Peyer's patch (tissue), 4 donors: ENCODE results near the gene SNX32.

Experiments
- POLR2A ChIP-seq, 2 donors: fragments of 450-650 bp; IDR thresholded peaks; one replicate each; pipeline ENCODE4 v1.5.1; 2017; ENCODE audit warnings: antibody characterized with exemption in 2 of 2, mild to moderate bottlenecking in 2 of 2, moderate library complexity in 2 of 2
- TF ChIP-seq, protein P1 (sequence below), 6 experiments: fragments of 450-650 bp in 4 of 6; fragments of 200-600 bp in 2 of 6; sonication (generic) in 1 of 6; IDR thresholded peaks; one replicate each; pipeline ENCODE4 v1.5.1; 2017 to 2019; ENCODE audit warnings: antibody characterized with exemption in 6 of 6, mild to moderate bottlenecking in 3 of 6, moderate library complexity in 1 of 6

DNA sequence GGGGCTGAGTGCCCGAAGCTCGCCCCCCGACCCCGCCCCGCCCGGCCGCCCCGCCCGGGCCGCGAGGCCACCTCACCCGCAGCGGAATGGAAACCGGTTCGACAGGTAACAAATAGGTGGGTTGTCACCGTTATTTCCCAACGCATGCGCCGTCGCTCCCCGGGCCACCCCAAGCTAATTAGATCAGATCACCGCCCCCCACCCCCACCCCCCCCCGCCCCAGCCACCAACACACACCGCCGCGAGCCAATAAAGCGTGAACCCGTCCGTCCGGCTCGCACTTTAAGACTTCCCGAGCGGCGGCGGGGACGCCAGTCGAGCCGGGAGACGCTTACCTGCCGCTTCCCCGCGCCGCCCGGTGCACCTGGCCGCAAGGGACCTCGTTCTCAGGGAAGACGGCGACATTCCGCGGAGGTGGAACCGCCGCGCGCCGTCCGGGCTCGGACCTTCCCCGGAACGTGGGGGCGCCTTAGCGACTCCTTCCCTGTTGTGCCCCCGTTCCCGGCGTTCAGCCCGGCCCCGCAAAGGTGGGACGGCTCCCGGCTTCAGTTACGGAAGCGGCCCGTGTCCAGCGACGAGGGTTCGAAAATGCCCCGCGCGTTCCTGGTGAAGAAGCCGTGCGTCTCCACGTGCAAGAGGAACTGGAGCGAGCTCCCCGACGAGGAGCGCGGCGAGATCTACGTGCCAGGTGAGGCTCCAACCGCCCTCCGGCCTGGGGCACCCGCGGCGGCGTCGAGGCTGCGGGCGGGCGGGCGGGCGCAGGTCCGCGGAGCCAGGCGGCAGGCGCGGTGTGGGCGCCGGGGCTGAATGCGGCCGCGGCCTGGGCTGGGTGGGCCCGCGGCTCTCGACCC lies 46.8 kb upstream of the SNX32 start, which contains the start of gene OVOL1:
- TF ChIP-seq, protein P1, sequence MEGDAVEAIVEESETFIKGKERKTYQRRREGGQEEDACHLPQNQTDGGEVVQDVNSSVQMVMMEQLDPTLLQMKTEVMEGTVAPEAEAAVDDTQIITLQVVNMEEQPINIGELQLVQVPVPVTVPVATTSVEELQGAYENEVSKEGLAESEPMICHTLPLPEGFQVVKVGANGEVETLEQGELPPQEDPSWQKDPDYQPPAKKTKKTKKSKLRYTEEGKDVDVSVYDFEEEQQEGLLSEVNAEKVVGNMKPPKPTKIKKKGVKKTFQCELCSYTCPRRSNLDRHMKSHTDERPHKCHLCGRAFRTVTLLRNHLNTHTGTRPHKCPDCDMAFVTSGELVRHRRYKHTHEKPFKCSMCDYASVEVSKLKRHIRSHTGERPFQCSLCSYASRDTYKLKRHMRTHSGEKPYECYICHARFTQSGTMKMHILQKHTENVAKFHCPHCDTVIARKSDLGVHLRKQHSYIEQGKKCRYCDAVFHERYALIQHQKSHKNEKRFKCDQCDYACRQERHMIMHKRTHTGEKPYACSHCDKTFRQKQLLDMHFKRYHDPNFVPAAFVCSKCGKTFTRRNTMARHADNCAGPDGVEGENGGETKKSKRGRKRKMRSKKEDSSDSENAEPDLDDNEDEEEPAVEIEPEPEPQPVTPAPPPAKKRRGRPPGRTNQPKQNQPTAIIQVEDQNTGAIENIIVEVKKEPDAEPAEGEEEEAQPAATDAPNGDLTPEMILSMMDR (IDR thresholded peaks at IDR 0.05): no peak
- TF ChIP-seq POLR2A (IDR thresholded peaks at IDR 0.05): peak; percentile 87 to 92
